HG02759 (cell line): ENCODE results near the gene BLCAP.
"Not testable (repeated sequence)": the region's sequence is repeated elsewhere in the genome, so short reads cannot be mapped to it uniquely, and the experiment has no call there.

Source experiments
- ATAC-seq: cut with Tn5 transposase; IDR thresholded peaks from one replicate; pipeline ENCODE4 v1.9.1; 2021; ENCODE audit warnings: mild to moderate bottlenecking, moderate library complexity; ENCODE audit not compliant: unreplicated experiment

BLCAP gene

DNA sequence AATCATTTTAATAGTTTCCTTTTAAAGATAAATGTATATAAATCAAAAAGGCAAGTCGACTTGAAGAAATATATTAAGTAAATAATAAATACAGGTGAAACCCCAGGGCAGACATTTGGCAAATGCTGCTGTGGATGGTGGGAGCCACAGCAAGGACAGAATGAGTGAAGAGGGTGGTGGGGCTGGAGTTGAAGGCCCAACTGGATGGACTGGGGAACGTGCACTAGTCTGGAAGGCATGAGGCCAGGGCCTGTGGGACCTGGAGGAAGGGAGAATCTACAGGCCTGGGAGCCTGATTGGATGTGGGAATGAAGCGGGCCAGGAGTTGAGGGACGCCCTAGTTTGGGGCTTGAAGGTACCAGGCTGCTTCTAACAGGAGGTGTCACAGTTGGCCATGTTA, 30.6 kb upstream of the BLCAP start:
- ATAC-seq = no peak

DNA sequence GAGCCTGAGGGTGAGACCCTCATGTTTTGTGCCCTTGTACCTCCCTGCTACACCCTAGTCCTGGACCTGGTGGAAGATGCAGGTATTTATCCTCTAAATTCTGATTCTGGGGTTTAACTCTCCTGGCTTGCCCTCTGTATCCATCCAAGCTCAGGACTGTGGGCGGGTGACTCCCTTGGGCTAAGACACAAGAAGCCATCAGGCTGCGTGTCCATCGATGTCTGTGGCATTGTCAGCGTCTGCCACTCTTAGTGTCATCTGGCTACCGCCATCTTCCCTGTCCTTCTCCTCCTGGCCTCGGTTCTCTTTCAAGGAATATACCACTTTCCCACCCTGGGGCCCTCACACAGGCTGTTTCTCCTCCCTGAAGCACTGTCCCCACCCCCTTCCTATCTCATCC, 28.9 kb upstream of the BLCAP start:
- ATAC-seq = no peak

DNA sequence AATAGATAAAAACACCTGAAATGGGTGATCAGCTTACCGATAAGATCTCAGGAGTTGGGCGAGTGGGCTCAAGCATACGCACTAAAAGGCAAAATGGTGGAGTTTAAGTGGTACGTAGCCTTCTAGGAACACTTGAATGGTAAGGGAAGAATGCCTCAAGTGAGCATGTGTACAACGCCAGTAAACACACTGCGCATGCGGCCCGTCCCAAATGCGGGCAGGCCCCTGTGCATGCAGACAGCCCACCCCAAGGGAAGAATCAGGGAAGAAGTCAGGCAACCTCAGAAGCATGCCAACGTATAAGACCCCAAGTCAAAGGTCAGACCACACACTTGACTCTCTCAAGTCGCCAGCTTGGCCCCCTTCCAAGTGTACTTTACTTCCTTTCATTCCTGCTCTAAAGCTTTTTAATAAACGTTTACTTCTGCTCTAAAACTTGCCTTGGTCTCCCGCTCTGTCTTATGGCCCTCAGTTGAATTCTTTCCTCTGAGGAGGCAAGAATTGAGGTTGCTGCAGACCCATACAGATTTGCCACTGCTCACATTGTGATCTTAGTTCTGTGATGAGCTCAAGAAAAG, 27.1 kb upstream of the BLCAP start:
- not testable (repeated sequence) for ATAC-seq

DNA sequence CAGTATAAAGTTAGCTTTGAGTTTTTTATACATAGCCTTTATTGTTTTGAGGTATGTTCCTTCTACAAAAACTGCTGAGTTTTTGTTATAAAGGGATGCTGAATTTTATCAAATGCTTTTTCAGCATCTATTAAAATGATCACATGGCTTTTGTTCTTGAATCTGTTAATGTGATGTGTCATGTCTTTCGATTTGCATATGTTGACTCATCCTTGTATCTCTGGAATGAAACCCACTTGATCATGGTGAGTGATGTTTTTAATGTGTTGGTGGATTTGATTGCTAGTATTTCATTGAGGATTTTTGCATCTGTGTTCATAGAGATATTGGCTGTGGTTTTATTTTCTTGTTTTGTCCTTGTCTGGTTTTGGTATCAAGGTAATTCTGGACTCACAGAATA, 24.7 kb upstream of the BLCAP start:
- no peak for ATAC-seq

DNA sequence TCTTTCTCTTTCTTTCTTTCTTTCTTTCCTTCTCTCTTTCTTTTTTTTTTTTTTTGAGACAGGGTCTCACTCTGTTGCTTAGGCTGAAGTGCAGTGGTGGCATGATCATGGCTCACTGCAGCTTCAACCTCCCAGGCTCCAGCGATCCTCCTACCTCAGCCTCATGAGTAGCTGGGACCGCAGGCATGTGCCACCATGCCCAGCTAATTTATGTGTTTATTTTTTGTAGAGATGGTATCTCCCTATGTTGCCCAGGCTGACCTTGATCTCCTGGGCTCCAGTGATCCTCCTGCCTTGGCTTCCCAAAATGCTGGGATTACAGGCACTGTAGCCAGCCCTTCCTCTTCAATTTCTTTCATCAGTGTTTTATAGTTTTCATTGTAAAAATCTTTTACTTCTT, 24.0 kb upstream of the BLCAP start:
- not testable (repeated sequence) for ATAC-seq

DNA sequence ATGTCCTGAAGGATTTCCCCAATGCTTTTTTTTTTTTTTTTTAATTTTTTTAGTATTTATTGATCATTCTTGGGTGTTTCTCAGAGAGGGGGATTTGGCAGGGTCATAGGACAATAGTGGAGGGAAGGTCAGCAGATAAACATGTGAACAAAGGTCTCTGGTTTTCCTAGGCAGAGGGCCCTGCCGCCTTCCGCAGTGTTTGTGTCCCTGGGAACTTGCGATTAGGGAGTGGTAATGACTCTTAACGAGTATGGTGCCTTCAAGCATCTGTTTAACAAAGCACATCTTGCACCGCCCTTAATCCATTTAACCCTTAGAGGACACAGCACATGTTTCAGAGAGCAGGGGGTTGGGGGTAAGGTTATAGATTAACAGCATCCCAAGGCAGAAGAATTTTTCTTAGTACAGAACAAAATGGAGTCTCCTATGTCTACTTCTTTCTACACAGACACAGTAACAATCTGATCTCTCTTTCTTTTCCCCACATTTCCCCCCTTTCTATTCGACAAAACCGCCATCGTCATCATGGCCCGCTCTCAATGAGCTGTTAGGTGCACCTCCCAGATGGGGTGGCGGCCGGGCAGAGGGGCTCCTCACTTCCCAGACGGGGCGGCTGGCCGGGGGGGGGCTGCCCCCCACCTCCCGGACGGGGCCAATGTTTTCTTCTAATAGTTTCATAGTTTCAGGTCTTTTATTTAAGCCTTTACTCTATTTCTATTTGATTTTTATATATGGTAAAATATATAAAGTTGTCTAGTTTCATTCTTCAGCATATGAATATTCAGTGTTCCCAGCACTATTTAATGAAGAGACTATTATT, 22.6 kb upstream of the BLCAP start:
- not testable (repeated sequence) for ATAC-seq

DNA sequence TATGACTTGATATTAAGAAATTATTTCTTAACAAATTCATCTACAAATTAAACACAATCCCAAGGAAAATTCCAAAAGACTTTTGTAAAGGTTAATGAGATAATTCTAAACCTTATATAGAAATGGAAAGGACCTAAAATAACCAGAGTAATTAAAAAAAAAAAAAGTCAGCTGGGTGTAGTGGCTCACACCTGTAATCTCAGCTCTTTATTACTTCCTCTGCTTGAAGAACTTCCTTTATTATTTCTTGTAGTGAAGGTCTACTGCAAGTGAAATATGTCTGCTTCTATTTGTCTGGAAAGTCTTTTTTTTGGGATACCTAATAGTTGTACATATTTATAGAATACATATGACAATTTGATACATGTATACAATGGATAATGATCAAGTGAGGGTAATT, 20.2 kb upstream of the BLCAP start:
- no peak for ATAC-seq

DNA sequence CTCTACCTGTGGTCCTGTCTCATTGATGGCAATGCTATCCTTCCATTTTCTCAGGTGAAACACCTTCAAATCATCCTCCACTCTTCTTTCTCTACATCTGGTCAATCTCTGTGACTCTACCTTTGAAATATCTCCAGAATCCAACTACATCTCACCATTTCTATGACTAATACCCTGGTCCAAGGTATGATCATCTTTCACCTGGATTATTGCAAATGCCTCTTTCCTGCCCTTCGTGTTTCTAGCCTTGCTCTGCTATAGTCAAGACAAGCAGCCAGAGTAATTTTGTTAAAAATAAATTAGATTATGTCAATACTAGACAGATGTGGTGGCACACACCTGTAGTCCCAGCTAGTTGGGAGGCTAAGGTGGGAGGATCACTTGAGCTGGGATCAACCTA, 17.8 kb upstream of the BLCAP start:
- no peak for ATAC-seq

DNA sequence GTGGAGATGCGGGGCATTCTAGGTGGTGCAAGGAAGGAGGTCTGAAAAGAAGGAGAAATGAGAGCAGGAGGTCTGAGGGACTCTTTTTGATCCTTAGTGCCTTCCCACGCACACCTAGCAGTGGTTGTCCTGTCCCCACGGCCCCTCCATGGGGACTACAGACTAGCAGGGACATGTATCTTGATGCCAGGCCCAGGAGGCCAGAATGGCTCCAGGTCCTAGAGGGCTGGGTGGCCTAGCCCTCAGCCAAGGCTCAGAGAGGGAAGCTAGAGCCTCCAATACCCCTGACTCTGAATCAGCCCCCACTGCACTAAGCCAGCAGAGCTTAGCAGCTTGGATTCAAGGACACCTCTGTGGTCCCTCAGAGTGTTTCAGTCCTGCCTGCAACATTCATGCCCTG, 16.7 kb upstream of the BLCAP start:
- ATAC-seq = no peak

DNA sequence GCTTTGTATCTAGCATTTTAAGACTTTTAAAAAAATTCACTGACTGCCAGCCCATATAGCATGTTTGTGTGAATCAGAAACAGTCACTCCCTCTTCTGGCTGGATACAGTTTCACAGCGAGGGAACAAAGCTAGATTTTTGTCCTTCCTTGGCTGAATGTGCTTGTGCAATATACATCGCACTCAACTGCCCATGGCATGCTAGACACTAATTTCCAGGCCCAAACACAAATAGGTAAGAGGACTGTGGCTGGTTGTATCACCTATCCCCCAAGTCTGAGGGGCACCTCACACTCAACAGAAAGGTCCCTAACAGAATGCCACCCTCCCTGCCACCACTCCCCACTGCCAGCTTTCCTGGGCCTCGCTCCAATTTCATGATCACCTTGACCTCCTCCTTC, 16.2 kb upstream of the BLCAP start:
- no peak for ATAC-seq

DNA sequence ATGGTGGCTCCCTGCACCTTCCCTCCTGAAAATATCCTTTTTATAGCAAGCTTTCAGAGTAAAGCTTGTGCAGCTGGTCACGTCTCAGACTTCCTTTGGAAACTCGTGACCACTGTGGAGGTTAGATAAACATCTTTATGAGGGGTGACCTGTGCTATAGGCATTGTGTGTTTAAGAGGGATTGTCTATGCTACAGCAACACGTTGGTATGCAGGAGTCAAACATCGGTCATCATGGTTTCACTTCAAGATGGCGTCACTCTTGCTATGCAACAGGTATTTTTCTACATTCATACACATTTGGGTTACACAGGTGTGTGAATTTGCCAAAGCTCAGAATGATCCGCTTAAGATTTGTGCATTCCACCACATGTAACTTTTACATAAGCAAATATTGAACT, 14.6 kb upstream of the BLCAP start:
- no peak for ATAC-seq

DNA sequence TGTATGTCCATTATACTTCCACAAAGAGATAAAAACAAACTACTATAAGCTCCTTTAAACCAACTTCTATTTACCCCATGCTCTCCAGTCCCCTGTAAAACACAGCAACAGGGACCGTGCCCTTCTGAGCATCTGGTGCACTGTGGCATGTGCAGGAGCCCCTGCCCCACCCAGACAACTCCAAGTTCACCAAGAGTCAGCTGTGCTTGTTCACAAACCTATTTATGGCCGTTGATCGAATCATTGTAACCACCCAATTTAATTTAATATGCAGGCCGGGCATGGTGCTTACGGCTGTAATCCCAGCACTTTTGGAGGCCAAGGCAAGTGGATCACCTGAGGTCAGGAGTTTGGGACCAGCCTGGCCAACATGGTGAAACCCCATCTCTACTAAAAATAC, 13.7 kb upstream of the BLCAP start:
- no peak for ATAC-seq

DNA sequence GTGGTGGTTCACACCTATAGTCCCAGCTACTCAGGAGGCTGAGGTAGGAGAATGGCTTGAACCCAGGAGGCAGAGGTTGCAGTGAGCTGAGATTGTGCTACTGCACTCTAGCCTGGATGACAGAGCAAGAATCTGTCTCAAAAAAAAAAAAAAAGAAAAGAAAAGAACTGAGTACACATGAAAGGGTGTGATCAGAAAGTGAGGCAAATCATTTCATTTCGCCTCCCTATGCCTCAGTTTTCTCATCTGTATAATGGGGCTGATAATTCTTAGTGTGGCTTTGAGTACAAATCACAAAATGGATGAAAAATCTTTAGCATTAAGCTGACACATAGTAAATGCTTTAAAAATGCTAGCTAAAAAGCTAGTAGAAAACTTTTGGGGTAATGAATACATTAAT, 13.2 kb upstream of the BLCAP start:
- ATAC-seq = not testable (repeated sequence)

DNA sequence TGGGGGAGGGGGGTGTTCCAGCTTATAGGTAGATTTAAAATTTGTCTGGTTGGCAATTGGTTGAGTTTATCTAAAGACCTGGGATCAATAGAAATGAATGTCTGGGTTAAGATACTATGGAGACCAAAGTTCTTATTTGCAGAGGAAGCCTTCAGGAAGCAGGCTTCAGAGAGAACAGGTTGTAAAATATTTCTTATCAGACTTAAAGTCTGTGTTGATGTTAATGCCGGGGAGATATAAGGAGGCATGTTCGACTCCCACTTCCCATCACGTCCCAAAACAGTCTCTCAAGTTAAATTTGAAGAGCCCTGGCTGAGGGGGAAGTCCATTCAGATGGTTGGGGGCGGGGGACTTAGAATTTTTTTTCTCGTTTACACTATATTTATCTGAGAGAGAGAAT, 12.3 kb upstream of the BLCAP start:
- ATAC-seq = no peak

DNA sequence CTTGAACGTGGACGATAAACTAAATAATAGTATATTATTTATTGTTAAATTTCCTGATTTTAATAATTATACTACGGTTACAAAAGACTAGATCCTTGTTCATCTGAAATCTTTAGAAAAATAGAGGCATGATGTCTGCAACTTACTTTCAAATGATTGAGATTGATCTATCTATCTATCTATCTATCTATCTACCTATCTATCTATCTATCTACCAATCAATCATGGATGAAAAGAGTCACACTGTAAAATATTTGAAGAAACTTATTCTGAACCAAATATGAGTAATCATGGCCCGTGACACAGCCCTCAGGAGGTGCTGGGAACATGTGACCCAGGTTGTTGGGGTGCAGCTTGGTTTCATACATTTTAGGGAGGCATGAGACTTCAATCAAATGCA, 11.7 kb upstream of the BLCAP start:
- no peak for ATAC-seq

DNA sequence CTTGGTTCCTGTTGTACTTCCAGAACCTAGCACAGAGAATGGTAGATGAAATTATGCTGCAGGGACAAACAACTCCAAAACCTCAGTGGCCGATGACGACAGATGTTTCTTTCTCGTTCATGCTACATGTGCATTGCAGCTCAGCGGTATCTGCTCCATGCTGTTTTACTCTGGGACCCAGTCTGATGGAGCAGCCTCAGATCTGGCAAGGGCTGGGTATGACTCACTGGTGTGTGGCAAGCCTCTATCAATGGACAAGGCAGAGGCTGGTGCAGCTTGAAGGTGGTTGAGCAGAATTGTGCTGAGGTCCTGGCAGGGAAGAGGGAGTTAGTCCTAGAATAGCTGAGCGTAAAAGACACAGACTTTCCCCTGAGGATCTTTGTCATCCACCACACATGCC, 10.3 kb upstream of the BLCAP start:
- ATAC-seq = no peak

DNA sequence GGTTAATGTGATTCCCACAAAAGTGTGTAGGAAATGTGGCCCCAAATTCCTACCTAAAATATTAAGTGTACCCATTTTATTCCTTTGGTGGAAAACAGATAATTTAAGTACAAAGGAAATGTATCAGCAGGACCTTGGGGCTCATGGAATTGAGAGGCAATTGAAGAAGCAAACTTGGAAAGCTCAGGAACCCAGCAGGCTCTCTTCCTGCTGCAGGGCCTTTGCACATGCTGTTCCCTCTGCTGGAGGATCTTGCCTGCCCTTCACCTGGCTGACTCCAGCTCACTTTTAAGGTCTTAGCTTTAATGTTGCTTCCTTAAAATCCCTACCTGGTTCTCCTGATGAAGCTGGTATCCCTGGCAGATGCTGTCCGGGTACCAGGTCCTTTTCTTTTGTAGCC, 9.8 kb upstream of the BLCAP start:
- ATAC-seq = no peak

DNA sequence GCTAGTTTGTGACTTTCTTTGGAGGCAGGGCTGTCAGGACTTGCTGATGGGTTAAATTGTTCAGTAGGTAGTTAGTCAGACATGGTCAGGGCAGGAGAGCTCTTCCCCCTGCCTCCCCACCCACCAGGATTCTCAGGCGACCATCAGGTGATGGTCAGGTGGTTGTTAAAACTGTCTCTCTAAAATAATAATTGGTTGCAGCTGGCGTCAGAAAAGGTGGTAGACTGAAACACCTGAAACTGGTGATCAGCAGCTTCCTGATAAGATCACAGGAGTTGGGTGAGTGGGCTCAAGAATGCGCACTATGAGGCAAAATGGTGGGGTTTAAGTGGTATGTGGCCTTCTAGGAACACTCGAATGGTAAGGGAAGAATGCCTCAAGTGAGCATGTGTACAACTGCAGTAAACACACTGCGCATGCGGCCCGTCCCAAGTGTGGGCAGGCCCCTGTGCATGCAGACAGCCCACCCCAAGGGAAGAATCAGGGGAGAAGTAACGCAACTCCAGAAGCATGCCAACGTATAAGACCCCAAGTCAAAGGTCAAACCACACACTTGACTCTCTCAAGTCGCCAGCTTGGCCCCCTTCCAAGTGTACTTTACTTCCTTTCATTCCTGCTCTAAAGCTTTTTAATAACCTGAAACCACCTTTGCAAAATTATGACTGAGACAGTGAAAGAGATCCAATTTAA, 7.9 kb upstream of the BLCAP start:
- ATAC-seq = no peak

DNA sequence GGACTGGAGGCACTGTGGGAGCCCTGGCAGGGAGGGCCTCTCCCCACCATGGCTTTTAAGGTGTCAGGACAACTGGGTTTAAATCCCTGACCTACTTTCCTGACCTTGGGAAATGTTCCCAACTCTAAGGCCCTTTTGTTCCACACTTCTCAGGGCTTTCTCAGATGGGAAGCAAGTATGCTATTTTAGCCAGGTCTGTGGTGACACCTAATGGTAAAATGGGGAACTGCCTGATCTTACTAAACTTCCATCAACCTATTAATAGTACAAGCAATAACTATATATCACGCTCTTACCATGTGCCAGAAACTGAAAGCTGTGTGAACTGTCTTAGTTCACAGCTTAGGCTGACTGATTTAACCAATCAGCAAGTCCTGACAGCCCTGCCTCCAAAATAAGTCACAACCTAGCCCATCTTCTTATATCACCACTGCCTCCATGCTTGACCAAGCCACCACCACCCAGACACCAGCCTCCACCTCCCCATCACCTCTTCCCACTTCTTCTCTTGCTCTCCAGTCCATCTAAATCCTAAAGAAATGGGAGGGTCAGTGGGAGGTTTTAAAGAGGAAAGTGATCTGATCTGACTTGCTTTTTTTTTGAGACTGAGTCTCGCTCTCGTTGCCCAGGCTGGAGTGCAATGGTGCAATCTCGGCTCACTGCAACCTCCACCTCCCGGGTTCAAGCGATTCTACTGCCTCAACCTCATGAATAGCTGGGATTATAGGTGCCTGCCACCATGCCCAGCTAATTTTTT, 6.9 kb upstream of the BLCAP start:
- ATAC-seq = peak; percentile 71

DNA sequence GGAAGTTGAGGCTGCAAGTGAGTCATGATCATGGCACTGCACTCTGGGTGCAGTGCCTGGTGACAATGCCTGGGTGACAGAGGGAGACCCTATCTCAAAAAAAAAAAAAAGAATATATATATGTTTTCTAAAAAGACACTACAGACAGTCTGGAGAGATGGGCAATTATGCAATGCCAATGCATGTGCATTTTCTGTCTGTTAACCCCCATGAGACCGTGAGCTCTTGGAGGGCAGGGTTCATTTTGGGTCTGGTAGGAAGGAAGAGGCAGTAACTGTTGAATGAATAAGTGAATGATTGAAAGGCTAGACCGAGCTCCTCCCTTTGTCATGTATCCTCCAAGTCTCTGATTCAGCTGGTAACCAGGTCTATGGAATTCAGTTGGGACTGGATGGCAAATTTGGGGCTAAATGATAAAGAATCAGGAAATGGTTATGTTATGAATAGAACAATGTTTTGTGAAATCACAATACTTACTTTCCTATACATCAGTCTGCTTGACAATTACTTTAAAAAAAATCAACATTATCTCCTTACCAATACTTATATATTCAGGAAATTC, 5.6 kb upstream of the BLCAP start:
- no peak for ATAC-seq

DNA sequence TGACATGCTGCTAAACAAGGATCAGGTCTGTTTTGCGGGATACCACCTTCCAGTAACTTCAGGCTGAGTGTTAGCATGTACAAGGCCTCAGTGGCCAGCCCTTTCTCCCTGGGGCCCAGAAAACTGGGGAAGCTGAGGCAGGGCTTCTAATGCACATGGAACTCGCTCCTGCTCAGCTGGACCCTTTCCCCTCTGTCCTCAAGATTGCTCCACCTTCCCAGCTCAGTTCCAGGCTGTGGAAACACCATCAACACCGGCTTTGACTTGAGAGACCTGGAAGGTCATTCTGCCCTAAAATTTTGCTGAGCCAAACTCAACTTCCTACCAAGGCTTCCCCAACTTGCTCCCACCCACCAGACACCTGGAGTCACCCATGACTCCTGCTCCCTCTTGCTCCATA, 4.2 kb upstream of the BLCAP start:
- ATAC-seq = no peak
